HCT116 (cell line): Measurements from ENCODE around the gene HACE1. TPM values are rescaled to one million over a fixed set of nuclear protein-coding genes. Genes with fewer than 3 reads are reported as not detected.

Source experiments
- ATAC-seq: fragments of 200-7000 bp; cut with Tn5 transposase; 2 replicates; pipeline ENCODE4 v1.9.1; 2020; ENCODE audit warnings: mild to moderate bottlenecking, moderate library complexity
- BruUV-seq: library from RNA; stranded (reverse); fragments of 400-500 nt; replicated peaks from 2 replicates; lab custom pipeline; 2021; lab: Mats Ljungman, UMichigan
- CTCF ChIA-PET: fragments of 300-600 bp; sonication (Branson Sonifier 250); formaldehyde crosslinking; loops from one replicate; lab custom pipeline; 2021; ENCODE audit warnings: antibody characterized with exemption; lab: Charles Lee
- POLR2A ChIA-PET: fragments of 300-600, 350-600 bp; sonication (Branson Sonifier 250); formaldehyde crosslinking; loops from one replicate; lab custom pipeline; 2021; ENCODE audit warnings: antibody characterized with exemption; lab: Charles Lee
- RAD21 ChIA-PET, 2 experiments: fragments of 300-600 bp; sonication (Branson Sonifier 250); formaldehyde crosslinking; loops; one replicate each; lab custom pipeline; 2023; ENCODE audit warnings: low total read pairs in 2 of 2; ENCODE audit not compliant: uncharacterized antibody in 2 of 2, unreplicated experiment in 2 of 2, low non-redundant PET in 1 of 2; lab: Charles Lee
- DNase-seq: peaks from one replicate; pipeline ENCODE4 v3.0.0-alpha.2; 2010; ENCODE audit warnings: low read depth, low spot score
- H2AFZ ChIP-seq: fragments of 200-600 bp; shearing (Covaris generic), sonication (generic); 2 replicates; pipeline ENCODE4 v1.6.1; 2017; ENCODE audit warnings: low read depth, mixed run types, mixed read lengths, antibody characterized with exemption, low read length; ENCODE audit not compliant: poor library complexity, severe bottlenecking
- H3K27ac ChIP-seq: 2 replicates; pipeline ENCODE4 v1.5.1; 2012; ENCODE audit warnings: low read depth, low read length
- H3K27me3 ChIP-seq: fragments of 200-600 bp; sonication (generic); 2 replicates; pipeline ENCODE4 v1.6.1; 2016; ENCODE audit warnings: mixed run types, low read length, mixed read lengths; ENCODE audit not compliant: insufficient read depth
- H3K36me3 ChIP-seq, 2 experiments: fragments of 200-500 bp in 1 of 2; fragments of 200-600 bp in 1 of 2; sonication (Bioruptor generic) in 1 of 2; sonication (generic) in 1 of 2; 2 replicates each; pipeline versions ENCODE4 v1.5.1 to v1.6.1; 2014 to 2016; ENCODE audit warnings: low read length in 2 of 2, inconsistent platforms in 1 of 2, mixed read lengths in 1 of 2, mixed run types in 1 of 2; ENCODE audit not compliant: insufficient read depth in 2 of 2, control insufficient read depth in 1 of 2
- H3K4me1 ChIP-seq, 2 experiments: fragments of 200-600 bp in 1 of 2; sonication (generic) in 1 of 2; 2 replicates each; pipeline versions ENCODE4 v1.5.1 to v1.6.1; 2012 to 2017; ENCODE audit warnings: low read length in 2 of 2, inconsistent platforms in 1 of 2, mild to moderate bottlenecking in 1 of 2, mixed read lengths in 1 of 2, mixed run types in 1 of 2, moderate library complexity in 1 of 2; ENCODE audit not compliant: insufficient read depth in 2 of 2, control insufficient read depth in 1 of 2
- H3K4me2 ChIP-seq: fragments of 200-600 bp; sonication (generic); 2 replicates; pipeline ENCODE4 v1.6.1; 2017; ENCODE audit warnings: mixed run types, low read length, mixed read lengths
- H3K4me3 ChIP-seq, 2 experiments: fragments of 200-600 bp in 1 of 2; sonication (generic) in 1 of 2; replicated peaks in 1 of 2; 2 replicates each; pipeline ENCODE4 v1.5.1; 2011 to 2016; ENCODE audit warnings: low read length in 2 of 2, control low read depth in 1 of 2, low read depth in 1 of 2, mild to moderate bottlenecking in 1 of 2, mixed read lengths in 1 of 2, mixed run types in 1 of 2
- H3K79me2 ChIP-seq: fragments of 200-600 bp; sonication (generic); 2 replicates; pipeline ENCODE4 v1.6.1; 2017; ENCODE audit warnings: mild to moderate bottlenecking, mixed run types, low read length, moderate library complexity, mixed read lengths; ENCODE audit not compliant: insufficient read depth
- H3K9ac ChIP-seq: fragments of 200-600 bp; sonication (generic); 2 replicates; pipeline ENCODE4 v1.6.1; 2016; ENCODE audit warnings: low read length, mixed read lengths
- H3K9me2 ChIP-seq: fragments of 200-600 bp; sonication (generic), shearing (Covaris generic); 2 replicates; pipeline ENCODE4 v1.6.1; 2017; ENCODE audit warnings: mixed run types, mild to moderate bottlenecking, moderate library complexity; ENCODE audit not compliant: insufficient read depth
- H3K9me3 ChIP-seq, 2 experiments: fragments of 200-500 bp in 1 of 2; fragments of 200-600 bp in 1 of 2; sonication (Bioruptor generic) in 1 of 2; sonication (generic) in 1 of 2; 2 replicates each; pipeline ENCODE4 v1.6.1; 2014 to 2017; ENCODE audit warnings: low read length in 2 of 2, mixed read lengths in 2 of 2, inconsistent platforms in 1 of 2, low read depth in 1 of 2, mild to moderate bottlenecking in 1 of 2, mixed run types in 1 of 2, moderate library complexity in 1 of 2; ENCODE audit not compliant: control insufficient read depth in 1 of 2, insufficient read depth in 1 of 2
- H4K20me1 ChIP-seq: fragments of 200-600 bp; sonication (generic), shearing (Covaris generic); 2 replicates; pipeline ENCODE4 v1.6.1; 2017; ENCODE audit warnings: mixed run types, mild to moderate bottlenecking, moderate library complexity; ENCODE audit not compliant: insufficient read depth
- CBX3 ChIP-seq: IDR thresholded peaks from 2 replicates; pipeline ENCODE4 v1.6.1; 2012; ENCODE audit warnings: low read depth
- CEBPB ChIP-seq: IDR thresholded peaks from 2 replicates; pipeline ENCODE4 v1.6.1; 2012; ENCODE audit warnings: low read depth
- CTCF ChIP-seq, 3 experiments: fragments of 200-600 bp in 1 of 3; sonication (generic) in 1 of 3; IDR thresholded peaks in 2 of 3; conservative IDR thresholded peaks in 1 of 3; 2 replicates each; pipeline ENCODE4 v1.5.1; 2012 to 2017; ENCODE audit warnings: low read depth in 2 of 3, low read length in 2 of 3, antibody characterized with exemption in 1 of 3, borderline replicate concordance in 1 of 3, control low read depth in 1 of 3, mild to moderate bottlenecking in 1 of 3, mixed read lengths in 1 of 3, mixed run types in 1 of 3, moderate library complexity in 1 of 3; ENCODE audit not compliant: insufficient read depth in 1 of 3
- EGR1 ChIP-seq: IDR thresholded peaks from 2 replicates; pipeline ENCODE4 v1.6.1; 2012; ENCODE audit warnings: low read depth
- ELF1 ChIP-seq: IDR thresholded peaks from 2 replicates; pipeline ENCODE4 v1.6.1; 2012; ENCODE audit warnings: low read depth, borderline replicate concordance
- EZH2 ChIP-seq: fragments of 200-600 bp; sonication (generic); IDR thresholded peaks from 2 replicates; pipeline ENCODE4 v1.6.1; 2017; ENCODE audit warnings: antibody characterized with exemption, mixed run types
- EZH2phosphoT487 ChIP-seq: fragments of 200-600 bp; IDR thresholded peaks from 2 replicates; pipeline ENCODE4 v1.6.1; 2018; ENCODE audit warnings: antibody characterized with exemption, borderline replicate concordance
- JUND ChIP-seq: IDR thresholded peaks from 2 replicates; pipeline ENCODE4 v1.6.1; 2012
- MAX ChIP-seq: IDR thresholded peaks from 2 replicates; pipeline ENCODE4 v1.6.1; 2012
- POLR2A ChIP-seq: IDR thresholded peaks from 2 replicates; pipeline ENCODE4 v1.7.0; 2011; ENCODE audit warnings: borderline replicate concordance; ENCODE audit not compliant: insufficient read depth, insufficient read length; ENCODE audit errors: extremely low read depth
- POLR2AphosphoS5 ChIP-seq: IDR thresholded peaks from 2 replicates; pipeline ENCODE4 v1.6.1; 2011; ENCODE audit warnings: mild to moderate bottlenecking, low read depth, low read length, moderate library complexity
- SIN3A ChIP-seq: IDR thresholded peaks from 2 replicates; pipeline ENCODE4 v1.6.1; 2012; ENCODE audit warnings: low read depth
- SRF ChIP-seq: IDR thresholded peaks from 2 replicates; pipeline ENCODE4 v1.6.1; 2012; ENCODE audit warnings: low read depth
- YY1 ChIP-seq: IDR thresholded peaks from 2 replicates; pipeline ENCODE4 v1.6.1; 2011; ENCODE audit warnings: low read length, low read depth, moderate library complexity, mild to moderate bottlenecking; ENCODE audit not compliant: insufficient replicate concordance; ENCODE audit errors: extremely low read depth
- ZBTB33 ChIP-seq: IDR thresholded peaks from 2 replicates; pipeline ENCODE4 v1.6.1; 2011; ENCODE audit warnings: mild to moderate bottlenecking, low read length, moderate library complexity; ENCODE audit not compliant: insufficient replicate concordance; ENCODE audit errors: extremely low read depth
- ZNF274 ChIP-seq: fragments of 200-500 bp; sonication (Bioruptor generic); IDR thresholded peaks from 2 replicates; pipeline ENCODE4 v1.6.1; 2014; ENCODE audit warnings: mild to moderate bottlenecking, low read depth, low read length, inconsistent platforms
- intact Hi-C: fragments of 100-400 bp; cut with micrococcal nuclease; formaldehyde crosslinking; loops from 2 replicates; pipeline ENCODE4 v1.10.0; 2022
- total RNA-seq: library from RNA; stranded (reverse); gene quantifications from one replicate; pipeline ENCODE4 v1.2.1, GENCODE V29; 2021; ENCODE audit not compliant: unreplicated experiment

HACE1 gene
- total RNA-seq, 1 experiment from 2014 or later = 10.9 TPM

- intact Hi-C loops = no loop called here
- RAD21 ChIA-PET = no interaction called here
- BruUV-seq = no TSS peak
- H3K4me3 ChIP-seq = no peak overlapping the region
- no peak overlapping the region for H3K9ac ChIP-seq
- no peaks in the 10 kb centered on the region for H3K4me1 ChIP-seq
- DNase-seq (no peak), ATAC-seq (no peak)
- H3K27me3 ChIP-seq = no peaks in the 10 kb centered on the region
- no peak overlapping the region for H3K27ac ChIP-seq
- H3K79me2 ChIP-seq = no peaks in the 10 kb centered on the region
- H3K9me3 ChIP-seq = no peaks in the 10 kb centered on the region
- CTCF ChIA-PET = interaction anchor here (0.7 kb wide), 1 partner anchor 18 kb away, joined by 3 read pairs; no protein-coding TSS in a partner anchor
- H2AFZ ChIP-seq = no peak overlapping the region
- no peaks in the 10 kb centered on the region for H3K9me2 ChIP-seq
- POLR2A ChIA-PET = no interaction called here
- H3K4me2 ChIP-seq = no peak overlapping the region
- TF ChIP-seq POLR2AphosphoS5 (no peak), CEBPB (no peak), CBX3 (no peak), YY1 (no peak), EZH2phosphoT487 (no peak), ELF1 (no peak), MAX (no peak), EZH2 (no peak), EGR1 (no peak)
- no peaks in the 10 kb centered on the region for H3K36me3 ChIP-seq
- H4K20me1 ChIP-seq = no peaks in the 10 kb centered on the region
Measured at GRCh38 chr6:104881964-104882668, 22.4 kb upstream of the HACE1 start.

- H4K20me1 ChIP-seq = no peaks in the 10 kb centered on the region
- no peak overlapping the region for H3K4me2 ChIP-seq
- RAD21 ChIA-PET = no interaction called here
- no peaks in the 10 kb centered on the region for H3K36me3 ChIP-seq
- CTCF ChIA-PET = no interaction called here
- intact Hi-C loops = no loop called here
- H2AFZ ChIP-seq = no peak overlapping the region
- no peaks in the 10 kb centered on the region for H3K9me2 ChIP-seq
- no peaks in the 10 kb centered on the region for H3K9me3 ChIP-seq
- peaks cover 0 to 14% of the 10 kb centered on the region in 2 experiments; a peak in 2 of 4 replicates for H3K4me1 ChIP-seq
- H3K79me2 ChIP-seq = peaks cover 10% of the 10 kb centered on the region; the same call in 1 of the 2 replicates
- no peak overlapping the region for H3K9ac ChIP-seq
- H3K27ac ChIP-seq = no peak overlapping the region
- no peaks in the 10 kb centered on the region for H3K27me3 ChIP-seq
- ATAC-seq (no peak), DNase-seq (no peak)
- no peak overlapping the region for H3K4me3 ChIP-seq
- no TSS peak for BruUV-seq
- POLR2A ChIA-PET = no interaction called here
- TF ChIP-seq ZNF274 = no peak
- no peak for TF ChIP-seq ZBTB33
- no peak for TF ChIP-seq POLR2A
- no peak for TF ChIP-seq CBX3
- no peak for TF ChIP-seq ELF1
- TF ChIP-seq CTCF (IDR thresholded peaks at IDR 0.05 in 2 of 3, conservative IDR thresholded peaks at IDR 0.05 in 1 of 3; ENCODE audit: borderline replicate concordance in 1 of 3, insufficient read depth in 1 of 3, low read depth in 2 of 3, low read length in 2 of 3) = no peak
- TF ChIP-seq EZH2 = no peak
- no peak for TF ChIP-seq SIN3A
- no peak for TF ChIP-seq EZH2phosphoT487
- no peak for TF ChIP-seq POLR2AphosphoS5
- TF ChIP-seq JUND = no peak
- TF ChIP-seq SRF = no peak
- no peak for TF ChIP-seq MAX
Measured at GRCh38 chr6:104862456-104862855, 2.7 kb upstream of the HACE1 start.
